Astrocyte of the cerebellum (primary cell): ENCODE results near the gene RALGDS.
"Not testable (repeated sequence)": the region's sequence is repeated elsewhere in the genome, so short reads cannot be mapped to it uniquely, and the experiment has no call there.

ENCODE experiments used
- DNase-seq: peaks from one replicate; pipeline ENCODE4 v3.0.0-alpha.2; 2011; ENCODE audit warnings: low read depth
- H3K4me3 ChIP-seq: 2 replicates; pipeline ENCODE4 v1.5.1; 2011; ENCODE audit warnings: mild to moderate bottlenecking, low read depth, low read length, moderate library complexity
- CTCF ChIP-seq: IDR thresholded peaks from 2 replicates; pipeline ENCODE4 v1.5.1; 2012; ENCODE audit warnings: low read length, low read depth, moderate library complexity, mild to moderate bottlenecking; ENCODE audit errors: missing control alignments
- in situ Hi-C: cut with HindIII; loops from 2 replicates; pipeline ENCODE4 v1.10.0; 2017; ENCODE audit warnings: low sequenced_read_pairs

RALGDS gene

GRCh38 chr9:133121198-133121914 lies at the start of gene RALGDS:
Gene RALGDS (minus strand): TSS chr9:133121240. CDS start chr9:133121154, 86 bp downstream.
- peak; percentile 49 for DNase-seq
- H3K4me3 ChIP-seq = peak within 1 kb of the TSS; percentile 61
- in situ Hi-C loops = no loop called here
- no peak for TF ChIP-seq CTCF

- no peak for DNase-seq
- in situ Hi-C loops = no loop called here
- TF ChIP-seq CTCF = no peak
- no peak overlapping the region for H3K4me3 ChIP-seq
Observed at GRCh38 chr9:133170716-133171115, 49.7 kb upstream of the RALGDS start.

- DNase-seq, H3K4me3 ChIP-seq, in situ Hi-C loops: not testable (repeated sequence)
Observed at GRCh38 chr9:133169687-133170086, 48.6 kb upstream of the RALGDS start.

GRCh38 chr9:133169102-133169501 lies 48.1 kb upstream of the RALGDS start:
- no peak for DNase-seq
- in situ Hi-C loops = no loop called here
- no peak for TF ChIP-seq CTCF
- no peak overlapping the region for H3K4me3 ChIP-seq

GRCh38 chr9:133168432-133168831 lies 47.4 kb upstream of the RALGDS start:
- in situ Hi-C loops = no loop called here
- no peak for TF ChIP-seq CTCF
- H3K4me3 ChIP-seq = no peak overlapping the region
- no peak for DNase-seq

- DNase-seq = no peak
- TF ChIP-seq CTCF = no peak
- no peak overlapping the region for H3K4me3 ChIP-seq
- in situ Hi-C loops = no loop called here
Observed at GRCh38 chr9:133167769-133168168, 46.7 kb upstream of the RALGDS start.

- no peak for DNase-seq
- TF ChIP-seq CTCF = no peak
- in situ Hi-C loops = no loop called here
- no peak overlapping the region for H3K4me3 ChIP-seq
Observed at GRCh38 chr9:133167096-133167730, 46.2 kb upstream of the RALGDS start.
